ENCODE data around the gene CEP41. TPM values are rescaled to one million over a fixed set of nuclear protein-coding genes. Genes with fewer than 3 reads are reported as not detected.
A peak's percentile ranks its signal among the peaks of the same experiment; 100 is the strongest.

The CEP41 gene
- polyA plus RNA-seq, 1 donor from 2014 or later = 47.0 TPM

GRCh38 chr7:130473876-130474275 is 33.1 kb upstream of the CEP41 start:
- TF ChIP-seq SMC3 (conservative IDR thresholded peaks at IDR 0.05; ENCODE audit: poor library complexity) (peak; percentile 49), POLR2AphosphoS5 (IDR thresholded peaks at IDR 0.05) (peak; percentile 87), CTCF (IDR thresholded peaks at IDR 0.05; ENCODE audit: poor library complexity, severe bottlenecking) (no peak), TAF1 (IDR thresholded peaks at IDR 0.05; ENCODE audit: low read depth) (no peak), REST (IDR thresholded peaks at IDR 0.05; ENCODE audit: borderline replicate concordance) (peak; percentile 75), RAD21 (conservative IDR thresholded peaks at IDR 0.05) (peak; percentile 39), EZH2 (IDR thresholded peaks at IDR 0.05; ENCODE audit: borderline replicate concordance, insufficient read depth, low read length, poor library complexity, severe bottlenecking) (no peak), MXI1 (conservative IDR thresholded peaks at IDR 0.05; ENCODE audit: poor library complexity, severe bottlenecking) (no peak), EP300 (conservative IDR thresholded peaks at IDR 0.05; ENCODE audit: poor library complexity, severe bottlenecking) (peak; percentile 61)
- peak overlapping the region; percentile 86 for H3K27ac ChIP-seq (ENCODE audit: low read length)
- H4K20me1 ChIP-seq (ENCODE audit: insufficient read depth) = no peaks in the 10 kb centered on the region
- no peaks in the 10 kb centered on the region for H3K36me3 ChIP-seq (ENCODE audit: insufficient read depth, low read length)
- peaks cover 29% of the 10 kb centered on the region for H3F3A ChIP-seq (ENCODE audit: insufficient read depth, low read length, poor library complexity, severe bottlenecking)
- no peaks in the 10 kb centered on the region for H3K9me2 ChIP-seq (ENCODE audit: insufficient read depth, low read length)
- H3K9ac ChIP-seq (ENCODE audit: low read length) = peak overlapping the region; percentile 59
- H2AFZ ChIP-seq (ENCODE audit: low read depth, low read length) = no peak overlapping the region
- no peaks in the 10 kb centered on the region for H3K27me3 ChIP-seq (ENCODE audit: insufficient read depth, low read depth, low read length)
- H3K79me2 ChIP-seq (replicated peaks; ENCODE audit: insufficient read depth, low read length) = no peaks in the 10 kb centered on the region
- no peaks in the 10 kb centered on the region for H3K9me3 ChIP-seq (ENCODE audit: low read length)
- peak overlapping the region; percentile 8 for H3K4me2 ChIP-seq (ENCODE audit: low read length)
- H3K4me3 ChIP-seq (ENCODE audit: low read length) = peak overlapping the region; percentile 32

GRCh38 chr7:130473289-130473688 is 32.5 kb upstream of the CEP41 start:
- Histone ChIP-seq H3K27me3 (ENCODE audit: insufficient read depth, low read depth, low read length) (no peaks in the 10 kb centered on the region), H3K79me2 (replicated peaks; ENCODE audit: insufficient read depth, low read length) (no peaks in the 10 kb centered on the region), H3K9me2 (ENCODE audit: insufficient read depth, low read length) (no peaks in the 10 kb centered on the region), H3K9ac (ENCODE audit: low read length) (peak overlapping the region; percentile 59), H3K36me3 (ENCODE audit: insufficient read depth, low read length) (no peaks in the 10 kb centered on the region), H3K4me2 (ENCODE audit: low read length) (peak overlapping the region; percentile 8), H3K4me3 (ENCODE audit: low read length) (peak overlapping the region; percentile 32), H3F3A (ENCODE audit: insufficient read depth, low read length, poor library complexity, severe bottlenecking) (peaks cover 29% of the 10 kb centered on the region), H4K20me1 (ENCODE audit: insufficient read depth) (no peaks in the 10 kb centered on the region), H2AFZ (ENCODE audit: low read depth, low read length) (no peak overlapping the region), H3K27ac (ENCODE audit: low read length) (peak overlapping the region; percentile 86), H3K9me3 (ENCODE audit: low read length) (no peaks in the 10 kb centered on the region)
- TF ChIP-seq RAD21 (conservative IDR thresholded peaks at IDR 0.05) (no peak), TAF1 (IDR thresholded peaks at IDR 0.05; ENCODE audit: low read depth) (no peak), REST (IDR thresholded peaks at IDR 0.05; ENCODE audit: borderline replicate concordance) (no peak), EZH2 (IDR thresholded peaks at IDR 0.05; ENCODE audit: borderline replicate concordance, insufficient read depth, low read length, poor library complexity, severe bottlenecking) (no peak), CTCF (IDR thresholded peaks at IDR 0.05; ENCODE audit: poor library complexity, severe bottlenecking) (no peak), EP300 (conservative IDR thresholded peaks at IDR 0.05; ENCODE audit: poor library complexity, severe bottlenecking) (no peak), POLR2AphosphoS5 (IDR thresholded peaks at IDR 0.05) (no peak), MXI1 (conservative IDR thresholded peaks at IDR 0.05; ENCODE audit: poor library complexity, severe bottlenecking) (no peak), SMC3 (conservative IDR thresholded peaks at IDR 0.05; ENCODE audit: poor library complexity) (no peak)

All from neural cell (in vitro differentiated cells).